ENCODE measurements around the gene TMCC2.
"Not testable (repeated sequence)": the region's sequence is repeated elsewhere in the genome, so short reads cannot be mapped to it uniquely, and the experiment has no call there.

Gene TMCC2

DNA sequence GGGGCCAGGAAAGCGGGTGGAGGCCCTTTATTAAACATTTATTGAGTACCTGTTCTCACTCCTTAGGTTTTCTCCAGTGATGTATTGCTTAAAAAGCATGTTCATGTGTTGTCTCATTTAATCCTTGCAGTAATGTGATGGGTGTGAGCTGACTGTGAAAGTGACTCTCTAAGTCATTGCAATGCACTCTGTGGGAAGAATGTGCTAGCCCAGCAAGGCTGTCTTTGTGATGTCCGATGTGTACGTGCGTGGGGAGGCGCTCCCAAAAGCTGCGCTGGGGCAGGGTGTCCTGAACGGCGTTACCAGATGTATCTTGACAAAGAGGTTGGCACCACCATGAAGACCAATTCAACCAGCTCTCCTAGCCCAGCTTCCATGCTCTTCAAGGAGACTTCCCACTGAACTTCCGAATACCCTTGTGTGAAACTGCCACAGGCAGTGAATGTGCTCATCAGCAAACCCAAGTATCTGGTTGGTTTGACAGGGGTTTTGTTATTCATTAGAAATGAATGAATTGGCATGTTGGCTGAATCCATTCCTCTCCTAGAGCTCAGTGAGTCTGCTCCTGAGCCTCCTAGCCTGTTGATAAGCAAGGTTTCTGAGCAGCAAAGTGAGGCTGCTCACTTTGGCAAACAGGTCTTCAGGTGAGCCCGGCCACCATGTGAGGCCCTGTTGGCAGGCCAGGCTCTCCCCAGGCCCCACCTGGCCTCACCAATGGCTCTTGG lies 65.8 kb downstream of the TMCC2 start:
- H3K4me1 Mint-ChIP-seq (ENCODE audit: low read depth) = peaks cover 41% of the 10 kb centered on the region
- peak overlapping the region; percentile 7 for H3K27ac Mint-ChIP-seq
- intact Hi-C loops (cut with micrococcal nuclease) = no loop called here
- no peaks in the 10 kb centered on the region for H3K36me3 Mint-ChIP-seq (ENCODE audit: low read depth)
- no peak overlapping the region for H3K4me3 Mint-ChIP-seq
- no peaks in the 10 kb centered on the region for H3K9me3 Mint-ChIP-seq
- peaks cover 7% of the 10 kb centered on the region for H3K27me3 Mint-ChIP-seq

DNA sequence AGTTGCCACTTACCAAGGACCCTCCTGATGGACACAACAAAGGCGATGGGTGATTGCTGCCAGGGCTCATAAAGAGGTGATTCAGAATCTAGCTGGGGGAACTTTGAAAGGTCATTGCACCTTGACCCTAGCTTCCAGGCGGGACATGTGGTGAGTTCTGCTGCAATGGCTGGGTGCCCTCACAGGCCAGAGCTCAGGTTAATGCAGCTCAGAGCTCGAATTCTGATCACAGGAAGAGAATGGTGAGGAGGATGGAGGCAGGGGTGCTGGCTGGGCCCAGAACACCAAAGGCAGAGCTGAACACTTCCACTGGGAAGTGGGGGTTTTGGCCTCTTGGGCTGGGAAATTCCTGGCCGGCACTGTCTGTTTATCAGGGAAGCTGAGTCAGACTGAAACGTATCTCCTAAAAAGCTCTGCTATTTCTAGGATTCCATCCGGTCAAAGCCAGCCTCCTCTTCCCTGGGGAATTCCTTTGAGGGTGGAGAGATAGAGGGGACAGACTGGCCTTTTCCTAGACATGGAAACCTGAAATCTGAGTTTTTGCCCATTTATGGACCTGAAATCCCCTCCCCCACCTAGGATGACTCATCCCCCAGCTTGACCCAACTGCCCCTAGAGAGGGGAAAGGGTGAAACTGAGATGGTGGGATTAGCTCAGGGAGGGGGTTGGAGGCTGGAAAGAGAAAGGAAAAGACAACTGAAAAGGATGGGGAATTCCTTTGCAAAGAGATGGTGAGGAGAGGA lies 66.6 kb downstream of the TMCC2 start:
- H3K4me3 Mint-ChIP-seq = no peak overlapping the region
- H3K27ac Mint-ChIP-seq = peak overlapping the region; percentile 7
- no peaks in the 10 kb centered on the region for H3K9me3 Mint-ChIP-seq
- H3K27me3 Mint-ChIP-seq = peaks cover 8% of the 10 kb centered on the region
- intact Hi-C loops (cut with micrococcal nuclease) = no loop called here
- H3K4me1 Mint-ChIP-seq (ENCODE audit: low read depth) = peaks cover 34% of the 10 kb centered on the region
- H3K36me3 Mint-ChIP-seq (ENCODE audit: low read depth) = no peaks in the 10 kb centered on the region

DNA sequence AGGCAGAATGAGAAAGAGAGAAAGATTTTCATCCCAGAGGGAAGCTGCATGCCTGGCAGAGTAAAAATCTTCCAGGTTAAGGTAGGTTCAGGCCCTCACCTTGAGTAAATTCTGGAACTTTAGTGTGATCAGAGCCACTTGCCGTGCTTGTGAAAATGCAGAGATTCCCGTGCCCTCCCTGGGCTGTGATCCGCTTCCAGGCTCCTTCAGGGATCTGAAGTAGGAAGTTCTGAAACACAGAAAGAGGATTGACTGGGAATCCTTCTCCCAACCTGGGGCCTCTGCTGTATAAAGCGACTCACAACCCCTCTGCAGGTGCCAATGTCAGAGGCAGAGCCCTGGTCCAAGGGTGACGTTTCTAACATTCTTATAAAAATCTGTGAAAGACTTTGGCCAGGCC lies 67.2 kb downstream of the TMCC2 start:
- H3K36me3 Mint-ChIP-seq (ENCODE audit: low read depth) = no peaks in the 10 kb centered on the region
- peaks cover 8% of the 10 kb centered on the region for H3K27me3 Mint-ChIP-seq
- peaks cover 34% of the 10 kb centered on the region for H3K4me1 Mint-ChIP-seq (ENCODE audit: low read depth)
- no peak overlapping the region for H3K27ac Mint-ChIP-seq
- no peaks in the 10 kb centered on the region for H3K9me3 Mint-ChIP-seq
- intact Hi-C loops (cut with micrococcal nuclease) = no loop called here
- no peak overlapping the region for H3K4me3 Mint-ChIP-seq

DNA sequence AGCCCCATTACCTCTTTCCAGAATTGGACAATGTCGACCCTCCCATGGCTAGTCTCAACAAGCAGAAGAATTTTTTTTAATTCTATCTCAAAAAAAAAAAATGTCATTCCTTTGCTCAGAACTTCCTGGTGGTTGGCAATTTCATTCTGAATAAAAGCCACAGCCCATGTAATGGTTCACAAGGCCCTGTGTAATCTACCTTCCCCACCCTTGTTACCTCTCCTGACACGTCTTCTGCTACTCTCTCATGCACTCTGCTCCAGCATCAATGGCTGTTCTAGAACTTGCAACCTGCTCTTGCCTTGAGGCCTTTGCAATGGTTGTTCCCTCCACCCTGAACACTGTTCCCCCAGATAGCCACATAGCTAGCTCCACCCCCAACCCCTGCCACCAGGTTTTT lies 68.4 kb downstream of the TMCC2 start:
- H3K27me3 Mint-ChIP-seq = peaks cover 8% of the 10 kb centered on the region
- H3K4me1 Mint-ChIP-seq (ENCODE audit: low read depth) = peaks cover 45% of the 10 kb centered on the region
- H3K4me3 Mint-ChIP-seq = no peak overlapping the region
- H3K27ac Mint-ChIP-seq = no peak overlapping the region
- peaks cover 5% of the 10 kb centered on the region for H3K36me3 Mint-ChIP-seq (ENCODE audit: low read depth)
- intact Hi-C loops (cut with micrococcal nuclease) = no loop called here
- no peaks in the 10 kb centered on the region for H3K9me3 Mint-ChIP-seq

DNA sequence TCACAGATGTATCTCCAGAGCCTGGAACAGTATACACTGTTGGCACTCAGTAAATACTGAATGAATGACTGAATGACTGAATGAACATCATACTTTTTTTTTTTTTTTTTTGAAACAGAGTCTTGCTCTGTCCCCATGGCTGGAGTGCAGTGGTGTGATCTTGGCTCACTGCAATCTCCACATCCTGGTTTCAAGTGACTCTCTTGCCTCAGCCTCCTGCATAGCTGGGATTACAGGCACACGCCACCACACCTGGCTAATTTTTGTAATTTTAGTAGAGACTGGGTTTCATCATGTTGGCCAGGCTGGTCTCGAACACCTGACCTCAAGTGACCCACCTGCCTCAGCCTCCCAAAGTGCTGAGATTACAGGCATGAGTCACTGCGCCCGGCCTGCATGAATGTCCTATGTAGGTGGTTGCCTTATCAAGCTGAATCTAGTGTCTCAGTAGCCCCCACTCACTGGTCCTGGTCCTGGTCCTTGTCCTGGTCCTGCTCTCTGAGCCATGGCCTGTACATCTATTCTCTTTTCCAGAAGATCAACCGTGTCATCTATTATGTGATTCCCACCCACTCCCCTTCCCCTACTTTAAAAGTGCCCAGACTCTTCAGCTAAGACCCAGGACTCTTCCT lies 69.9 kb downstream of the TMCC2 start:
- not testable (repeated sequence) for H3K4me3 Mint-ChIP-seq

DNA sequence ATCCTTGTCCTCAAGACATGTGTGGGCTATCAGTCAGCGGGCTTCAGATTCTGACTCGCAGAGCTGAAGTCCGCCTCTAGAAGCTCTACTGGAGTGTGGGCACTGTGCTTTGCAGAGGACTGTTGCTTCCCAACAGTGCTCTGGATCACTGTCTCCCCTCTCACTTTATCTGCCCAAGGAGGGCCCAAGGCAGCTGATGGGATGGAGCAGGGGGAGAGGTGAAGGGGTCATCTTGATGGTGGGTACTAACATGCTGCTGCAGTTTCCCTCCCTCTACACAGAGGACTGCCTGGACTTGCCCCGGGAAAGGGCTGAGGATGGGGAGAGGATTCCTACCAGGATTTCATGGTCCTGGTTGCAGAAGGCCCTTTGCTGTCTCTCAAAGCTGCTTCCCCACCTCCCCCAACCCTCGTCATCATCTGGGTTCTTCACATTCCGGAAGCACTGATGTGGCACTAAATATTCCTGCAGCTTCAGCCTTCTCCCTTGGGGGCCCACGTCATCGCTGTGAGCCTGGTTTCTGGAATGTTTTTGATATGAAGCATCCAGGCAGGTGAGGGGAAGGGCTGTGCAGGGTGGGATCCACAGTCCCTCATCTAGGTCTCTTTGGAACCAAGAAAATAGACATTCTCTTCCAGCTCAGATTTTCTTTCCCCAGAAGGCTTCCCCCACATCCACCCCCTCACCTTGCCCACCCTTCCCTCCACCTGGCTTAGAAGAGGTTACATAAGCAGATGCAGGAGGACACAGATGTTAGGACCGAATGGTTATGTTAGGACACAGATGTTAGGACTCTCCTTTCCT lies 70.6 kb downstream of the TMCC2 start:
- Mint-ChIP-seq H3K36me3 (ENCODE audit: low read depth) (peaks cover 27% of the 10 kb centered on the region), H3K4me3 (no peak overlapping the region), H3K9me3 (no peaks in the 10 kb centered on the region), H3K4me1 (ENCODE audit: low read depth) (peaks cover 44% of the 10 kb centered on the region), H3K27ac (no peak overlapping the region), H3K27me3 (peaks cover 8% of the 10 kb centered on the region)
- intact Hi-C loops (cut with micrococcal nuclease) = no loop called here

More for the DNA sequence above, 69.9 kb downstream of the TMCC2 start:
- H3K36me3 Mint-ChIP-seq (ENCODE audit: low read depth) = peaks cover 20% of the 10 kb centered on the region
- H3K27ac Mint-ChIP-seq; intact Hi-C loops (cut with micrococcal nuclease); H3K9me3 Mint-ChIP-seq; H3K27me3 Mint-ChIP-seq: not testable (repeated sequence)
- peaks cover 45% of the 10 kb centered on the region for H3K4me1 Mint-ChIP-seq (ENCODE audit: low read depth)

DNA sequence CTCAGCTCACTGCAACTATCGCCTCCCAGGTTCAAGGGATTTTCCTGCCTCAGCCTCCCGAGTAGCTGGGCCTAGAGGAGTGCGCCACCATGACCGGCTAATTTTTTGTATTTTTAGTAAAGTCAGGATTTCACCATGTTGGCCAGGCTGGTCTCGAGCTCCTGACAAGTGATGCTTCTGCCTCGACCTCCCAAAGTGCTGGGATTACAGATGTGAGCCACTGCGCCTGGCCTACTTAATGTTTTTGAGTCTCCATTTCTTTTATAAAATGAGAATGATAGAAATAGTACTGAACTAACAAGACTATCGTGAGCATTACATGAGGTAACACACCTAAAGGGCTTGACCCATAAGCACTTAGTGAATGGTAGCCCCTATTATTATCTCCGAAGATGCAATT lies 72.4 kb downstream of the TMCC2 start:
- Mint-ChIP-seq H3K4me3 (no peak overlapping the region), H3K36me3 (ENCODE audit: low read depth) (peaks cover 45% of the 10 kb centered on the region), H3K9me3 (no peaks in the 10 kb centered on the region), H3K4me1 (ENCODE audit: low read depth) (peaks cover 30% of the 10 kb centered on the region), H3K27ac (no peak overlapping the region), H3K27me3 (peaks cover 7% of the 10 kb centered on the region)
- intact Hi-C loops (cut with micrococcal nuclease) = loop anchor here (2.0 kb wide), 1 partner anchor 27 kb away; no protein-coding TSS in a partner anchor

DNA sequence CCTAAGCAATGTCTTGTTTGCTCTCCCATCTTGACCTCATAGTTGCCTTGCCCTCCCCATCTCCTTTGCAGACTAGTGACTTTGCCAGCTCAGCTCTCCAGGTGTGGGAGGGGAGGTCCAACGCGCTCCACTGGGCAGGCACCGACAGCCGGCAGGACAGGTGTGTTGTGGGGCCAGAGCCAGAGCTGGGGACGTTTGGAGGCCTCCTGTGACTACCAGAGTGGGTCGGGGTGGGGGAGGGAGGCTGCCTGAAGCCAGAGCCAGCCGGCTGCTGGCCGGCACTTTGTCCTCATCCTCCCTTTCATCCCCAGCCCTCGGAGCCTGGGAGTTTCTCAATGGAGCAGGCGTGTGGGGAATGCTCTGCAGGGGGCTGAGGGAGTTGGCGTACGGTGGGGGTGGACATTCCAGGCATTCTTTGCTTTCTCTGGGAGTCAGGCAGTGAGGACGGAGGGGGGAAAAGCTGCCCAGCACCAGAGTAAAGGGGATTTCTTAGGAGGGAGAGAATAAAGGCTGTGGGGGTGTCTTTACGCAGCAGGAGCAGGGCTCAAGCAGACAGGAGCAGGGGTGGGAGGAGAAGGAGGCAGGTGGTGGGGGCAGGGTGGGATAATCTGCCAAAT lies 73.6 kb downstream of the TMCC2 start:
- H3K36me3 Mint-ChIP-seq (ENCODE audit: low read depth) = peaks cover 56% of the 10 kb centered on the region
- intact Hi-C loops (cut with micrococcal nuclease) = loop anchor here (2.0 kb wide), 1 partner anchor 29 kb away; no protein-coding TSS in a partner anchor
- H3K9me3 Mint-ChIP-seq = no peaks in the 10 kb centered on the region
- peaks cover 23% of the 10 kb centered on the region for H3K4me1 Mint-ChIP-seq (ENCODE audit: low read depth)
- peaks cover 2% of the 10 kb centered on the region for H3K27me3 Mint-ChIP-seq
- H3K4me3 Mint-ChIP-seq = no peak overlapping the region
- H3K27ac Mint-ChIP-seq = no peak overlapping the region

DNA sequence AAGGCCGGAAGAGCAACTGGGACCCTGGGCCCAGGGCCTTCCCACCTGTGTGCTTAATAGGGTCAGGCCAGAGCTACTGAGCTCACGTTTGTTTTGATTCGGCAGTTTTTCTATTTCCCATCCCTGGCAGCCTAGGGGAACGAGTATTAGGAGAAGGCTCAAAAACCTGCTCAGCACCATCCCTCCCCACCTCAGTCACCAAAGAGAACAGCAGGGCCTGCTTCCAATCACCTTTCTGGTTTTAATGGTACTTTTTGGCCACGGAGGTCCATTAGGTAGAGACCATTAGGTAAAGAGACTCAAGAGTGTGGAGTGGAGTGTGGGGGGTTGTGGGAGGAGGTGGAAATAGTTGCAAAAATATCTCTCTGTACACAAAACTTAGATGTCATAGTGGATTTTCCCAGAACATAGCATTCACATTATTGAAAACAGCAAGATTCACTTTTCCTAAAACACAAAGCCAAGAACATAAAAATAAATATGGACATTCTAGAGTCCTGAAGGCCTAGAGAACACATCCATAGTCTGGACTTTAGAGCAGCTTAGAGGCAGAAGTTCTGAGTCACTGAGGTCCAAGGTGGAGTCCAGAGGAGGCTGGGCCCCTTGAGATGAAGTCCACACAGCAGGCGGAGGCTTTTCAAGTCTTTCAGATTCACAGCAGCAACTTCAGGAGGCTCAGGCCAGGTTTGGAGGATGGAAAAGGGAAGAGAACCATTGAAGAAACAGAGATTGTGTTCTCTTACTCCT lies 74.3 kb downstream of the TMCC2 start:
- Mint-ChIP-seq H3K27me3 (peaks cover 1% of the 10 kb centered on the region), H3K4me1 (ENCODE audit: low read depth) (peaks cover 26% of the 10 kb centered on the region), H3K4me3 (no peak overlapping the region), H3K27ac (peak overlapping the region; percentile 8), H3K9me3 (no peaks in the 10 kb centered on the region), H3K36me3 (ENCODE audit: low read depth) (peaks cover 63% of the 10 kb centered on the region)
- intact Hi-C loops (cut with micrococcal nuclease) = loop anchor here (2.0 kb wide), 1 partner anchor 29 kb away; no protein-coding TSS in a partner anchor

DNA sequence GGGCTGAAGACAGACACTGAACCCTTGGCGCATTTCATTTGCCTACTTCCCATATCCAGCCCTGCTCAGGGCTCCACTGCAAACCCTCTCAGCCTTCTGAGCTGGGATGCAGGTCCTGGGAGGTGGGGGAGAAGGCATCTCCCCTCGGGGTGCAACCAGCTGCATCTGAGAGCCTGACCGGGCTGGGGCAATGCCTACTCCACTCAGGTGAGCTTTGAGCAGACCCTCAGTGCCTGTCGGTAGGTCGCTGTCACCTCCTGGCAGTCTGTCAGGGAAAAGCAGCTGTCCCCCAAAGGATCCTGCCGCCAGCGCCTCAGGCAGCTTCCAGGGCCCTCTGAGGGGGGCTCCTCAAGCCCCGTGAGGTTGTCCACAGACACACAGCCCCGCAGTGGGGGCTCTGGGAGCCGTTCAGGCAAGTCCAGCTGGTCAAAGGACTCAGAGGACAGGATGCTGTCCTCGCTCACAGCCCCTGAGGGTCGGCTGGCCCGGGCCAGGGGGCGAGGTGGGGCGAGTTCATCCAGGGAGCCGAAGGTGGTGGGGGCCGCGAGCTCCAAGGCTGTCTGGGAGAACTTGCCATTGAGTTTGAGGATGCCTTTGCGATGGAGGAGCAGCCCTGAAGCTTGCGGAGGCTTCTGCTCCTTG lies 75.6 kb downstream of the TMCC2 start:
- peaks cover 1% of the 10 kb centered on the region for H3K27me3 Mint-ChIP-seq
- no peaks in the 10 kb centered on the region for H3K9me3 Mint-ChIP-seq
- peaks cover 32% of the 10 kb centered on the region for H3K4me1 Mint-ChIP-seq (ENCODE audit: low read depth)
- no peak overlapping the region for H3K27ac Mint-ChIP-seq
- H3K4me3 Mint-ChIP-seq = no peak overlapping the region
- H3K36me3 Mint-ChIP-seq (ENCODE audit: low read depth) = peaks cover 77% of the 10 kb centered on the region
- intact Hi-C loops (cut with micrococcal nuclease) = no loop called here

DNA sequence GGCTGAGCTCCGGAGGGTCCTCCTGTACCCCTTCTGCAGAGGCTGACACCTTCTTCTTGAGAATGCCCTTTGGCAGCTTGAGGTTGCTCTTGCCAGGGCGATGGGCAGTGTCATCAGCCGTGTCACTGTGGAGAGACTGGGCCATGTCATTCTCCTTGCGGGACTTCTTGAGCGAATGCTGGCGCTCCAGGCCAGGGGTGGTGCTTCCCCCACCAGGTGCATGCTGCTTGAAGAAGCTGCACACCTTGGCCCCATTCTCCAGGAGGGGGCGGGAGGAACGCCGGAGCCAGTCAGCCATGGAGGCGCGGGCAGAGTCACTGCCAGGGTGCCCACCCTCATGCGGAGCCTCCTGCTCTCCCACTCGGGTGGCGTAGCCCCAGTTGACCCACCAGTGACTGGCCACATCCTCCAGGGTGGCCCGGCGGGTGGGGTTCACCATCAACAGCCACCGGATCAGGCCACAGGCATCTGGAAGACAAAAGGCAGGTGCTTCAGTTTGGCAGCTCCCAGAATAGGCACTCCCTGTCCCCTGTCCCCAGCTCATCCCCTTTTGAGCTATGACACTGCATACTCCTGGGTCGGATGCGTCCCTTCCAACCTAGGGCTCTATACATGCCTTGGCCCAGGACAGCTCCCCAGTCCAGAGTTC lies 76.4 kb downstream of the TMCC2 start:
- H3K4me1 Mint-ChIP-seq (ENCODE audit: low read depth) = peaks cover 37% of the 10 kb centered on the region
- no peak overlapping the region for H3K4me3 Mint-ChIP-seq
- H3K27me3 Mint-ChIP-seq = no peaks in the 10 kb centered on the region
- intact Hi-C loops (cut with micrococcal nuclease) = no loop called here
- H3K9me3 Mint-ChIP-seq = no peaks in the 10 kb centered on the region
- H3K36me3 Mint-ChIP-seq (ENCODE audit: low read depth) = peaks cover 85% of the 10 kb centered on the region
- no peak overlapping the region for H3K27ac Mint-ChIP-seq

DNA sequence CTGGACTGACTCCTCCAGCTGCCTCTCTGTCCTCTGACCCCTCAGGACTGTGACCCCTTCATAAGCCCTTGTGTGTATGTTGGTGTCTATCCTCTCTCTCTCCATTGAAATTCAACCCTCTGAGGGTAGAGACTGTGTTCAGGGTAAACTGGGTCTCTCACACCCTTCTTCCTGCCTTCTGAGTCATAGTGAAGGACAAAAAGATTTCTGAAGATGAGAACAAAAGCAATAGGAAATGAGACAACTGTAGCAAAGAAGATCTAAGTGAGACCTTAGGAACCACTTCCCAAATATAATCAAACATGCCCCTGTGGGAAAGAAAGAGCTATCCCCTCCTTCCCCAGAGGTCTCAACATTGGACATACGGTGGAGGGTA lies 76.9 kb downstream of the TMCC2 start:
- no peaks in the 10 kb centered on the region for H3K27me3 Mint-ChIP-seq
- intact Hi-C loops (cut with micrococcal nuclease) = no loop called here
- peaks cover 35% of the 10 kb centered on the region for H3K4me1 Mint-ChIP-seq (ENCODE audit: low read depth)
- H3K4me3 Mint-ChIP-seq = no peak overlapping the region
- H3K36me3 Mint-ChIP-seq (ENCODE audit: low read depth) = peaks cover 90% of the 10 kb centered on the region
- no peak overlapping the region for H3K27ac Mint-ChIP-seq
- no peaks in the 10 kb centered on the region for H3K9me3 Mint-ChIP-seq

Data from dendritic cell treated with granulocyte-macrophage colony-stimulating factor and Interleukin-4, amounts not matched to agents 40 ng/mL and 50 ng/mL, for 4 days (primary cell).